B cell (primary cell): ENCODE data around the gene LRCOL1. TPM values are rescaled to one million over a fixed set of nuclear protein-coding genes. Genes with fewer than 3 reads are reported as not detected.

Experiments
- ATAC-seq: fragments of 200-7000 bp; cut with Tn5 transposase; one replicate; pipeline ENCODE4 v1.10.0; 2021; ENCODE audit warnings: low read depth, mild to moderate bottlenecking, moderate number of reproducible peaks, moderate library complexity
- CTCF ChIA-PET: fragments of 350-600 bp; sonication (Branson Sonifier 250); formaldehyde crosslinking; loops from one replicate; lab custom pipeline; 2021; ENCODE audit warnings: antibody characterized with exemption, inconsistent platforms; lab: Charles Lee
- POLR2A ChIA-PET: fragments of 350-600 bp; sonication (Branson Sonifier 250); formaldehyde crosslinking; loops from one replicate; lab custom pipeline; 2021; ENCODE audit warnings: antibody characterized with exemption; lab: Charles Lee
- DNase-seq: peaks from one replicate; pipeline ENCODE4 v3.0.0; 2013
- H2AFZ ChIP-seq: 2 replicates; pipeline ENCODE4 v1.6.1; 2012; ENCODE audit warnings: mild to moderate bottlenecking, low read depth, low read length; ENCODE audit not compliant: insufficient read depth, poor library complexity, severe bottlenecking
- H3K27ac ChIP-seq, 2 donors: 1 replicate in 1 of 2; 2 replicates in 1 of 2; pipeline ENCODE4 v1.5.1; 2012 to 2013; ENCODE audit warnings: low read length in 2 of 2, mild to moderate bottlenecking in 2 of 2, moderate library complexity in 1 of 2
- H3K27me3 ChIP-seq, 4 experiments: fragments of 200-600 bp in 1 of 4; sonication (generic) in 1 of 4; replicated peaks in 1 of 4; 1 replicate in 2 of 4; 2 replicates in 2 of 4; pipeline versions ENCODE4 v1.6.1 to v1.7.0; 2013 to 2016; ENCODE audit warnings: low read length in 3 of 4, mild to moderate bottlenecking in 2 of 4, mixed read lengths in 1 of 4, moderate library complexity in 1 of 4; ENCODE audit not compliant: insufficient read depth in 4 of 4, control insufficient read depth in 3 of 4; ENCODE audit errors: control extremely low read depth in 1 of 4
- H3K36me3 ChIP-seq, 2 experiments: replicated peaks in 1 of 2; 1 replicate in 1 of 2; 2 replicates in 1 of 2; pipeline versions ENCODE4 v1.6.1 to v1.7.1; 2013; ENCODE audit warnings: low read length in 1 of 2; ENCODE audit not compliant: insufficient read depth in 2 of 2, control insufficient read depth in 1 of 2; ENCODE audit errors: control extremely low read depth in 1 of 2, extremely low read depth in 1 of 2
- H3K4me1 ChIP-seq, 2 donors: fragments of 200-600 bp in 1 of 2; sonication (generic) in 1 of 2; 1 replicate in 1 of 2; 2 replicates in 1 of 2; pipeline versions ENCODE4 v1.5.1 to v1.6.1; 2013 to 2017; ENCODE audit warnings: low read length in 2 of 2; ENCODE audit not compliant: control insufficient read depth in 2 of 2, insufficient read depth in 2 of 2
- H3K4me2 ChIP-seq: replicated peaks from 2 replicates; pipeline ENCODE3; 2012; ENCODE audit warnings: mild to moderate bottlenecking, low read depth, low read length; ENCODE audit not compliant: poor library complexity, severe bottlenecking
- H3K4me3 ChIP-seq, 5 experiments: fragments of 200-600 bp in 1 of 5; sonication (generic) in 1 of 5; 1 replicate in 3 of 5; 2 replicates in 2 of 5; pipeline versions ENCODE4 v1.5.1 to v1.7.0; 2011 to 2016; ENCODE audit warnings: low read length in 4 of 5, mild to moderate bottlenecking in 4 of 5, low read depth in 2 of 5, control low read depth in 1 of 5, moderate library complexity in 1 of 5; ENCODE audit not compliant: insufficient read depth in 1 of 5; ENCODE audit errors: control extremely low read depth in 1 of 5, extremely low read depth in 1 of 5
- H3K79me2 ChIP-seq: fragments of 200-600 bp; sonication (generic); one replicate; pipeline ENCODE4 v1.6.0; 2016; ENCODE audit warnings: low read length; ENCODE audit not compliant: control insufficient read depth, insufficient read depth
- H3K9ac ChIP-seq: fragments of 200-600 bp; sonication (generic); 2 replicates; pipeline ENCODE4 v1.6.1; 2017; ENCODE audit warnings: mild to moderate bottlenecking, low read length, moderate library complexity
- H3K9me3 ChIP-seq, 3 donors: one replicate each; pipeline versions ENCODE4 v1.6.1 to v1.7.1; 2013; ENCODE audit warnings: low read length in 2 of 3; ENCODE audit not compliant: control insufficient read depth in 2 of 3, insufficient read depth in 1 of 3; ENCODE audit errors: control extremely low read depth in 1 of 3
- H4K20me1 ChIP-seq: 2 replicates; pipeline ENCODE4 v1.6.0; 2012; ENCODE audit warnings: mild to moderate bottlenecking, low read length; ENCODE audit not compliant: insufficient read depth, control insufficient read depth, poor library complexity, severe bottlenecking
- H3K27ac Mint-ChIP-seq: one replicate; pipeline ENCODE4 v1.8.0; 2021; ENCODE audit warnings: mixed read lengths
- H3K27me3 Mint-ChIP-seq: one replicate; pipeline ENCODE4 v1.8.0; 2021; ENCODE audit warnings: mixed read lengths
- H3K4me1 Mint-ChIP-seq: one replicate; pipeline ENCODE4 v1.8.0; 2021; ENCODE audit warnings: mixed read lengths
- H3K4me3 Mint-ChIP-seq: one replicate; pipeline ENCODE4 v1.8.0; 2021; ENCODE audit warnings: mixed read lengths
- H3K9me3 Mint-ChIP-seq: one replicate; pipeline ENCODE4 v1.8.0; 2022; ENCODE audit warnings: mixed read lengths; ENCODE audit not compliant: insufficient read depth
- CTCF ChIP-seq: fragments of 200-600 bp; IDR thresholded peaks from one replicate; pipeline ENCODE4 v1.8.0; 2022; ENCODE audit warnings: antibody characterized with exemption, mild to moderate bottlenecking
- EZH2 ChIP-seq: IDR thresholded peaks from 2 replicates; pipeline ENCODE4 v1.6.1; 2012; ENCODE audit warnings: borderline replicate concordance, low read depth, mild to moderate bottlenecking, moderate library complexity, low read length; ENCODE audit not compliant: insufficient read depth, poor library complexity, severe bottlenecking
- WGBS: methylation state at CpG from one replicate; pipeline ENCODE4 v1.1.5; 2013; ENCODE audit warnings: missing lambda C conversion rate; ENCODE audit not compliant: insufficient coverage; 5-methylcytosine and 5-hydroxymethylcytosine counted together
- intact Hi-C: fragments of 100-400 bp; cut with micrococcal nuclease; formaldehyde crosslinking; loops from one replicate; pipeline ENCODE4 v1.10.0; 2022
- polyA plus RNA-seq: library from polyadenylated mRNA; depleted of rRNA; stranded (reverse); fragments of >200 nt; gene quantifications from 2 replicates; pipeline ENCODE4 v1.2.3, GENCODE V29; 2012
- total RNA-seq, 2 donors: library from RNA; stranded (reverse); fragments of 120-200 nt in 1 of 2; gene quantifications; 1 replicate in 1 of 2; 2 replicates in 1 of 2; pipeline versions ENCODE4 v1.2.3 to v1.2.4, GENCODE V29; 2013 to 2022

Gene LRCOL1
- total and polyA plus RNA-seq, 2 donors (not counting 1 experiment from before 2014, with no cell fraction given) = not detected

GRCh38 chr12:132576701-132577100, 33.7 kb downstream of the LRCOL1 start:
- DNase-seq = no peak
- Mint-ChIP-seq H3K4me3 (no peak overlapping the region), H3K4me1 (no peaks in the 10 kb centered on the region), H3K27ac (no peak overlapping the region), H3K9me3 (no peaks in the 10 kb centered on the region), H3K27me3 (no peaks in the 10 kb centered on the region)
- Histone ChIP-seq H3K36me3 (peaks cover 0 to 47% of the 10 kb centered on the region in 2 experiments), H3K9ac (no peak overlapping the region), H3K4me2 (no peak overlapping the region), H3K79me2 (no peaks in the 10 kb centered on the region), H3K9me3 (no peaks in the 10 kb centered on the region), H3K27ac (no peak overlapping the region), H3K4me3 (no peak overlapping the region), H2AFZ (no peak overlapping the region), H3K4me1 (no peaks in the 10 kb centered on the region), H3K27me3 (no peaks in the 10 kb centered on the region), H4K20me1 (peaks cover 7% of the 10 kb centered on the region)
- CTCF ChIA-PET = interaction anchor here (1.0 kb wide), 1 partner anchor 16 kb away, joined by 3 read pairs; no protein-coding TSS in a partner anchor
- ATAC-seq = no peak
- TF ChIP-seq EZH2 = no peak
- no peak for TF ChIP-seq CTCF
- WGBS = 98% methylated on average over 12 of the region's 12 CpGs
- POLR2A ChIA-PET = no interaction called here
- intact Hi-C loops = no loop called here

GRCh38 chr12:132575661-132576060, 34.7 kb downstream of the LRCOL1 start:
- Histone ChIP-seq H3K4me3 (no peak overlapping the region), H3K9ac (no peak overlapping the region), H3K27me3 (no peaks in the 10 kb centered on the region), H3K79me2 (no peaks in the 10 kb centered on the region), H3K4me1 (no peaks in the 10 kb centered on the region), H4K20me1 (peaks cover 5% of the 10 kb centered on the region), H2AFZ (no peak overlapping the region), H3K27ac (no peak overlapping the region), H3K36me3 (peaks cover 0 to 45% of the 10 kb centered on the region in 2 experiments), H3K9me3 (no peaks in the 10 kb centered on the region), H3K4me2 (no peak overlapping the region)
- H3K27ac Mint-ChIP-seq = no peak overlapping the region
- no peak for ATAC-seq
- WGBS = over 99% methylated on average over 9 of the region's 11 CpGs
- POLR2A ChIA-PET = no interaction called here
- H3K9me3 Mint-ChIP-seq = no peaks in the 10 kb centered on the region
- no peak overlapping the region for H3K4me3 Mint-ChIP-seq
- no peak for DNase-seq
- H3K27me3 Mint-ChIP-seq = no peaks in the 10 kb centered on the region
- CTCF ChIA-PET = no interaction called here
- intact Hi-C loops = no loop called here
- no peak for TF ChIP-seq CTCF
- TF ChIP-seq EZH2 = no peak
- H3K4me1 Mint-ChIP-seq = no peaks in the 10 kb centered on the region
